GM12878 (cell line): ENCODE data around the gene ZNF548. TPM values are rescaled to one million over a fixed set of nuclear protein-coding genes. Genes with fewer than 3 reads are reported as not detected.

Source experiments
- ATAC-seq: fragments of 200-7000 bp; cut with Tn5 transposase; 3 replicates; pipeline ENCODE4 v1.9.1; 2020; ENCODE audit warnings: mild to moderate bottlenecking, moderate library complexity
- BruUV-seq: library from RNA; stranded (reverse); fragments of 400-500 nt; replicated peaks from 2 replicates; lab custom pipeline; 2021; lab: Mats Ljungman, UMichigan
- CTCF ChIA-PET: fragments of 300-600 bp; sonication (Branson Sonifier 250); formaldehyde crosslinking; extraction: SDS; loops from one replicate; lab custom pipeline; 2021; ENCODE audit warnings: inconsistent platforms; lab: Yijun Ruan, JAX
- POLR2A ChIA-PET: fragments of 350-600 bp; formaldehyde crosslinking; extraction: SDS; loops from one replicate; lab custom pipeline; 2021; ENCODE audit warnings: inconsistent platforms; lab: Charles Lee
- RAD21 ChIA-PET: fragments of 300-600 bp; sonication (Branson Sonifier 250); formaldehyde crosslinking; loops from one replicate; lab custom pipeline; 2023; ENCODE audit warnings: antibody characterized with exemption; ENCODE audit not compliant: unreplicated experiment; lab: Charles Lee
- SMC1A ChIA-PET: fragments of 300-600 bp; sonication (Branson Sonifier 250); formaldehyde crosslinking; loops from one replicate; lab custom pipeline; 2023; ENCODE audit not compliant: unreplicated experiment, uncharacterized antibody; lab: Charles Lee
- DNase-seq: peaks from one replicate; pipeline ENCODE4 v3.0.0-alpha.2; 2011; ENCODE audit warnings: low read depth, low spot score
- FAIRE-seq: peaks from 3 replicates; lab custom pipeline; 2011; peaks lifted over from hg19 to GRCh38; lab: Jason Lieb, UNC
- H2AFZ ChIP-seq: 2 replicates; pipeline ENCODE4 v1.6.0; 2011; ENCODE audit warnings: low read depth, low read length, control low read depth; ENCODE audit not compliant: control insufficient read depth
- H3K27ac ChIP-seq: 2 replicates; pipeline ENCODE4 v1.5.1; 2011; ENCODE audit warnings: control low read depth; ENCODE audit not compliant: control insufficient read depth, insufficient read depth
- H3K27me3 ChIP-seq, 2 experiments: replicated peaks in 1 of 2; 2 replicates each; pipeline versions ENCODE4 v1.6.0 to v1.6.1; 2011; ENCODE audit warnings: low read length in 1 of 2; ENCODE audit not compliant: control insufficient read depth in 2 of 2, insufficient read depth in 2 of 2
- H3K36me3 ChIP-seq, 2 experiments: 2 replicates each; pipeline ENCODE4 v1.5.1; 2011; ENCODE audit warnings: low read length in 1 of 2; ENCODE audit not compliant: control insufficient read depth in 2 of 2, insufficient read depth in 2 of 2
- H3K4me1 ChIP-seq: 2 replicates; pipeline ENCODE4 v1.6.1; 2011; ENCODE audit warnings: mild to moderate bottlenecking, low read length, moderate library complexity, mixed read lengths; ENCODE audit not compliant: control insufficient read depth, insufficient read depth
- H3K4me2 ChIP-seq: 2 replicates; pipeline ENCODE4 v1.6.0; 2011; ENCODE audit warnings: control low read depth; ENCODE audit not compliant: control insufficient read depth, insufficient read depth
- H3K4me3 ChIP-seq: fragments of 200-600 bp; sonication (generic); 2 replicates; pipeline ENCODE4 v1.5.1; 2016
- H3K79me2 ChIP-seq: 2 replicates; pipeline ENCODE4 v1.6.0; 2011; ENCODE audit warnings: low read length; ENCODE audit not compliant: control insufficient read depth, insufficient read depth
- H3K9ac ChIP-seq: 2 replicates; pipeline ENCODE4 v1.8.0; 2011; ENCODE audit warnings: low read length, control low read depth, mixed read lengths; ENCODE audit not compliant: control insufficient read depth, insufficient read depth
- H3K9me3 ChIP-seq: replicated peaks from 3 replicates; pipeline ENCODE4 v1.5.1; 2011; ENCODE audit warnings: mild to moderate bottlenecking, low read length; ENCODE audit not compliant: control insufficient read depth, insufficient read depth
- H4K20me1 ChIP-seq: 2 replicates; pipeline ENCODE4 v1.6.0; 2011; ENCODE audit not compliant: control insufficient read depth, insufficient read depth
- SPI1 ChIP-seq: IDR thresholded peaks from 2 replicates; pipeline ENCODE4 v1.6.1; 2011; ENCODE audit warnings: low read depth, mild to moderate bottlenecking, low read length, moderate library complexity, borderline replicate concordance; ENCODE audit not compliant: insufficient read depth
- WGBS: methylation state at CpG from one replicate; pipeline ENCODE4 v1.1.6; 2016; ENCODE audit warnings: low lambda C conversion rate; ENCODE audit not compliant: insufficient replicate concordance, insufficient coverage; ENCODE audit errors: missing lambda C conversion rate; 5-methylcytosine and 5-hydroxymethylcytosine counted together
- in situ Hi-C: fragments of 300-500 bp; cut with MboI; formaldehyde crosslinking; loops from 9 replicates; pipeline ENCODE4 v1.14.3; 2018; ENCODE audit warnings: mixed read lengths
- intact Hi-C: fragments of 100-400 bp; cut with micrococcal nuclease; formaldehyde crosslinking; loops from one replicate; pipeline ENCODE4 v1.14.2; 2022; ENCODE audit not compliant: unreplicated experiment
- polyA plus RNA-seq, 11 experiments: library from polyadenylated mRNA; depleted of rRNA in 4 of 11; unstranded in 6 of 11; stranded (reverse) in 5 of 11; fragments of >200 nt; fragmentation: Nextera tagmentation in 4 of 11; fragmentation: Illumina TruSeq in 1 of 11; extraction: Ambion mirVana in 4 of 11; extraction: Trizol in 1 of 11; gene quantifications; 1 replicate in 1 of 11; 2 replicates in 10 of 11; pipeline versions ENCODE4 v1.2.1 to v1.2.3, GENCODE V29; 2011 to 2016; ENCODE audit warnings: inconsistent platforms in 2 of 11, missing spikeins in 2 of 11, low read depth in 1 of 11
- total RNA-seq, 4 experiments: library from RNA; depleted of rRNA in 3 of 4; stranded (reverse); fragments of >200 nt in 3 of 4; fragmentation: Illumina TruSeq in 1 of 4; extraction: Trizol in 1 of 4; gene quantifications; 2 replicates each; pipeline versions ENCODE4 v1.2.1 to v1.2.3, GENCODE V29; 2013 to 2021
- TF ChIP-seq, protein P1 (sequence below): fragments of 450-650 bp; IDR thresholded peaks from 2 replicates; pipeline ENCODE4 v1.6.1; 2016; ENCODE audit warnings: mild to moderate bottlenecking

ZNF548 gene
- total and polyA plus RNA-seq, 10 of the 15 experiments (the other 5 are each of a cell fraction or from before 2014, with no cell fraction given), result 3.9 to 44.8 (median 16.5) TPM

DNA sequence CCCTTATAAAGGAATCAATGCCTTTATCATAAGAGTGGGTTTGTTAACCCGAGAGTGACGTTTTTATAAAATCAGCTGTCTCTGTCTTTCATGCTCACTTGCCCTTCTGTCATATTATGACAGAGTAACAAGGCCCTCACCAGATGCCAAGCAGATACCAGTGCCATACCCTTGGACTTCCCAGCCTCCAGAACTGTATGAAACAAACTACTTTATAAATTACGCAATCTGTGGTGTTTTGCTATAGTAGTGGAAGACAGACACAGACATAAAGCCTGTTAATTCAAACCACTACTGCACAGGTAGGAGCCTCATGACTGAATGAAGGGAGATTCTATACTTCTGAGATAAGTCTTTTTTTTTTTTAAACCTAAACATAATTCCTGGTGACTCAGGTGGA is 62.7 kb downstream of the ZNF548 start:
- no TSS peak for BruUV-seq
- TF ChIP-seq, protein P1, sequence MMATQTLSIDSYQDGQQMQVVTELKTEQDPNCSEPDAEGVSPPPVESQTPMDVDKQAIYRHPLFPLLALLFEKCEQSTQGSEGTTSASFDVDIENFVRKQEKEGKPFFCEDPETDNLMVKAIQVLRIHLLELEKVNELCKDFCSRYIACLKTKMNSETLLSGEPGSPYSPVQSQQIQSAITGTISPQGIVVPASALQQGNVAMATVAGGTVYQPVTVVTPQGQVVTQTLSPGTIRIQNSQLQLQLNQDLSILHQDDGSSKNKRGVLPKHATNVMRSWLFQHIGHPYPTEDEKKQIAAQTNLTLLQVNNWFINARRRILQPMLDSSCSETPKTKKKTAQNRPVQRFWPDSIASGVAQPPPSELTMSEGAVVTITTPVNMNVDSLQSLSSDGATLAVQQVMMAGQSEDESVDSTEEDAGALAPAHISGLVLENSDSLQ, result no peak
- no peak for TF ChIP-seq SPI1
- peaks cover 2% of the 10 kb centered on the region; the same call in 2 of the 3 replicates for H3K9me3 ChIP-seq
- H3K9ac ChIP-seq, result no peak overlapping the region
- SMC1A ChIA-PET, result no interaction called here
- POLR2A ChIA-PET, result no interaction called here
- WGBS, result 98% methylated on average over 3 of the region's 3 CpGs
- no peak overlapping the region for H3K4me3 ChIP-seq
- CTCF ChIA-PET, result no interaction called here
- FAIRE-seq, result no peak
- no peak overlapping the region for H3K4me2 ChIP-seq
- intact Hi-C loops (no loop called here), in situ Hi-C loops (no loop called here)
- no peaks in the 10 kb centered on the region for H3K27me3 ChIP-seq
- no peak overlapping the region for H3K27ac ChIP-seq
- no peaks in the 10 kb centered on the region for H3K36me3 ChIP-seq
- H3K79me2 ChIP-seq, result no peaks in the 10 kb centered on the region
- H2AFZ ChIP-seq, result no peak overlapping the region
- no peak for ATAC-seq
- RAD21 ChIA-PET, result no interaction called here
- H3K4me1 ChIP-seq, result no peaks in the 10 kb centered on the region
- DNase-seq, result no peak
- H4K20me1 ChIP-seq, result no peaks in the 10 kb centered on the region

Other genes starting within 250 kb of the ZNF548 start
Only the 7 nearest of the 23 such genes appear.
- 9.0 and 9.5 TPM in 2 replicates for gene ZNF543, start 69.4 kb upstream of the ZNF548 start, total RNA-seq (2014; rRNA removed)
- gene ZNF543, start 69.4 kb upstream of the ZNF548 start, total RNA-seq (2014; rRNA removed; fragmentation: Illumina TruSeq; extraction: Trizol), result 8.5 and 8.6 TPM in 2 replicates
- 7.3 and 8.0 TPM in 2 replicates for gene ZNF543, start 69.4 kb upstream of the ZNF548 start, total RNA-seq (2021)
- gene ZNF543, start 69.4 kb upstream of the ZNF548 start, polyA plus RNA-seq (2011; rRNA removed), result 3.4 and 4.5 TPM in 2 replicates
- gene ZNF543, start 69.4 kb upstream of the ZNF548 start, polyA plus RNA-seq (2014; fragmentation: Illumina TruSeq; extraction: Trizol), result 2.4 and 2.7 TPM in 2 replicates
- gene ZNF543, start 69.4 kb upstream of the ZNF548 start, polyA plus RNA-seq (2014; fragmentation: Nextera tagmentation; extraction: Ambion mirVana), result under 1 TPM; 0.53 to 0.74 TPM
- gene ZNF543, start 69.4 kb upstream of the ZNF548 start, polyA plus RNA-seq (2014; rRNA removed), result 3.2 and 3.5 TPM in 2 replicates
- gene ZNF543, start 69.4 kb upstream of the ZNF548 start, polyA plus RNA-seq (2016; fragmentation: Nextera tagmentation; extraction: Ambion mirVana), result 1 to 10 TPM; 3.7 to 4.3 TPM
- gene ZNF304, start 38.6 kb upstream of the ZNF548 start, total RNA-seq (2014; rRNA removed), result 7.3 and 7.4 TPM in 2 replicates
- 9.4 and 9.7 TPM in 2 replicates for gene ZNF304, start 38.6 kb upstream of the ZNF548 start, total RNA-seq (2014; rRNA removed; fragmentation: Illumina TruSeq; extraction: Trizol)
- gene ZNF304, start 38.6 kb upstream of the ZNF548 start, total RNA-seq (2021), result 8.6 and 8.8 TPM in 2 replicates
- 11.6 and 12.1 TPM in 2 replicates for gene ZNF304, start 38.6 kb upstream of the ZNF548 start, polyA plus RNA-seq (2011; rRNA removed)
- gene ZNF304, start 38.6 kb upstream of the ZNF548 start, polyA plus RNA-seq (2014; fragmentation: Illumina TruSeq; extraction: Trizol), result 8.0 and 9.0 TPM in 2 replicates
- gene ZNF304, start 38.6 kb upstream of the ZNF548 start, polyA plus RNA-seq (2014; fragmentation: Nextera tagmentation; extraction: Ambion mirVana), result 1 to 10 TPM; 1.1 to 1.5 TPM
- 5.0 and 5.5 TPM in 2 replicates for gene ZNF304, start 38.6 kb upstream of the ZNF548 start, polyA plus RNA-seq (2014; rRNA removed)
- gene ZNF304, start 38.6 kb upstream of the ZNF548 start, polyA plus RNA-seq (2016; fragmentation: Nextera tagmentation; extraction: Ambion mirVana), result 1 to 10 TPM; 5.0 to 6.6 TPM
- 15.0 and 18.5 TPM in 2 replicates for gene TRAPPC2B, start 26.3 kb upstream of the ZNF548 start, total RNA-seq (2014; rRNA removed)
- 21.9 and 22.2 TPM in 2 replicates for gene TRAPPC2B, start 26.3 kb upstream of the ZNF548 start, total RNA-seq (2014; rRNA removed; fragmentation: Illumina TruSeq; extraction: Trizol)
- gene TRAPPC2B, start 26.3 kb upstream of the ZNF548 start, total RNA-seq (2021), result 8.7 and 10.6 TPM in 2 replicates
- gene TRAPPC2B, start 26.3 kb upstream of the ZNF548 start, polyA plus RNA-seq (2011; rRNA removed), result 24.5 and 29.6 TPM in 2 replicates
- 9.9 and 21.5 TPM in 2 replicates for gene TRAPPC2B, start 26.3 kb upstream of the ZNF548 start, polyA plus RNA-seq (2014; fragmentation: Illumina TruSeq; extraction: Trizol)
- 10 to 100 TPM; 71.0 to 86.4 TPM for gene TRAPPC2B, start 26.3 kb upstream of the ZNF548 start, polyA plus RNA-seq (2014; fragmentation: Nextera tagmentation; extraction: Ambion mirVana)
- 18.5 and 26.6 TPM in 2 replicates for gene TRAPPC2B, start 26.3 kb upstream of the ZNF548 start, polyA plus RNA-seq (2014; rRNA removed)
- gene TRAPPC2B, start 26.3 kb upstream of the ZNF548 start, polyA plus RNA-seq (2016; fragmentation: Nextera tagmentation; extraction: Ambion mirVana), result 10 to 100 TPM; 37.9 to 40.4 TPM
- 4.1 and 4.6 TPM in 2 replicates for gene ZNF547, start 26.3 kb upstream of the ZNF548 start, total RNA-seq (2014; rRNA removed)
- 4.3 and 4.4 TPM in 2 replicates for gene ZNF547, start 26.3 kb upstream of the ZNF548 start, total RNA-seq (2014; rRNA removed; fragmentation: Illumina TruSeq; extraction: Trizol)
- 2.6 and 3.0 TPM in 2 replicates for gene ZNF547, start 26.3 kb upstream of the ZNF548 start, total RNA-seq (2021)
- gene ZNF547, start 26.3 kb upstream of the ZNF548 start, polyA plus RNA-seq (2011; rRNA removed), result 5.6 and 6.0 TPM in 2 replicates
- 1.9 and 2.7 TPM in 2 replicates for gene ZNF547, start 26.3 kb upstream of the ZNF548 start, polyA plus RNA-seq (2014; fragmentation: Illumina TruSeq; extraction: Trizol)
- gene ZNF547, start 26.3 kb upstream of the ZNF548 start, polyA plus RNA-seq (2014; fragmentation: Nextera tagmentation; extraction: Ambion mirVana), result 1 to 10 TPM; 2.3 to 3.5 TPM
- gene ZNF547, start 26.3 kb upstream of the ZNF548 start, polyA plus RNA-seq (2014; rRNA removed), result 2.7 TPM in 2 replicates
- 1 to 10 TPM; 2.7 to 3.7 TPM for gene ZNF547, start 26.3 kb upstream of the ZNF548 start, polyA plus RNA-seq (2016; fragmentation: Nextera tagmentation; extraction: Ambion mirVana)
- gene ZNF17, start 21.3 kb downstream of the ZNF548 start, total RNA-seq (2014; rRNA removed), result 8.5 and 9.9 TPM in 2 replicates
- gene ZNF17, start 21.3 kb downstream of the ZNF548 start, total RNA-seq (2014; rRNA removed; fragmentation: Illumina TruSeq; extraction: Trizol), result 10.7 and 11.3 TPM in 2 replicates
- gene ZNF17, start 21.3 kb downstream of the ZNF548 start, total RNA-seq (2021), result 10.8 and 12.2 TPM in 2 replicates
- gene ZNF17, start 21.3 kb downstream of the ZNF548 start, polyA plus RNA-seq (2011; rRNA removed), result 10.2 and 13.4 TPM in 2 replicates
- gene ZNF17, start 21.3 kb downstream of the ZNF548 start, polyA plus RNA-seq (2014; fragmentation: Illumina TruSeq; extraction: Trizol), result 8.3 and 11.0 TPM in 2 replicates
- 1 to 10 TPM; 4.4 to 4.9 TPM for gene ZNF17, start 21.3 kb downstream of the ZNF548 start, polyA plus RNA-seq (2014; fragmentation: Nextera tagmentation; extraction: Ambion mirVana)
- gene ZNF17, start 21.3 kb downstream of the ZNF548 start, polyA plus RNA-seq (2014; rRNA removed), result 5.3 and 7.4 TPM in 2 replicates
- 1 to 10 TPM; 6.0 to 6.4 TPM for gene ZNF17, start 21.3 kb downstream of the ZNF548 start, polyA plus RNA-seq (2016; fragmentation: Nextera tagmentation; extraction: Ambion mirVana)
- gene ZNF749, start 45.5 kb downstream of the ZNF548 start, total RNA-seq (2014; rRNA removed), result 11.8 and 13.3 TPM in 2 replicates
- gene ZNF749, start 45.5 kb downstream of the ZNF548 start, total RNA-seq (2014; rRNA removed; fragmentation: Illumina TruSeq; extraction: Trizol), result 11.1 and 15.0 TPM in 2 replicates
- gene ZNF749, start 45.5 kb downstream of the ZNF548 start, total RNA-seq (2021), result 14.2 and 16.1 TPM in 2 replicates
- 18.3 and 19.9 TPM in 2 replicates for gene ZNF749, start 45.5 kb downstream of the ZNF548 start, polyA plus RNA-seq (2011; rRNA removed)
- gene ZNF749, start 45.5 kb downstream of the ZNF548 start, polyA plus RNA-seq (2014; fragmentation: Illumina TruSeq; extraction: Trizol), result 10.6 and 16.2 TPM in 2 replicates
- 1 to 10 TPM; 3.1 to 6.0 TPM for gene ZNF749, start 45.5 kb downstream of the ZNF548 start, polyA plus RNA-seq (2014; fragmentation: Nextera tagmentation; extraction: Ambion mirVana)
- gene ZNF749, start 45.5 kb downstream of the ZNF548 start, polyA plus RNA-seq (2014; rRNA removed), result 17.0 and 20.1 TPM in 2 replicates
- 10 to 100 TPM; 19.1 to 20.2 TPM for gene ZNF749, start 45.5 kb downstream of the ZNF548 start, polyA plus RNA-seq (2016; fragmentation: Nextera tagmentation; extraction: Ambion mirVana)
- 0.44 and 0.68 TPM in 2 replicates for gene VN1R1, start 67.3 kb downstream of the ZNF548 start, total RNA-seq (2014; rRNA removed)
- 0.40 and 0.41 TPM in 2 replicates for gene VN1R1, start 67.3 kb downstream of the ZNF548 start, total RNA-seq (2014; rRNA removed; fragmentation: Illumina TruSeq; extraction: Trizol)
- gene VN1R1, start 67.3 kb downstream of the ZNF548 start, total RNA-seq (2021), result 0.35 and 0.49 TPM in 2 replicates
- 0.49 and 0.61 TPM in 2 replicates for gene VN1R1, start 67.3 kb downstream of the ZNF548 start, polyA plus RNA-seq (2011; rRNA removed)
- gene VN1R1, start 67.3 kb downstream of the ZNF548 start, polyA plus RNA-seq (2014; fragmentation: Illumina TruSeq; extraction: Trizol), result 0.37 and 0.95 TPM in 2 replicates
- gene VN1R1, start 67.3 kb downstream of the ZNF548 start, polyA plus RNA-seq (2014; fragmentation: Nextera tagmentation; extraction: Ambion mirVana), result under 1 TPM; 0.07 to 0.13 TPM
- gene VN1R1, start 67.3 kb downstream of the ZNF548 start, polyA plus RNA-seq (2014; rRNA removed), result 0.19 and 0.28 TPM in 2 replicates
- under 1 TPM in 1 of 2 experiments, not detected in 1; 0.17 TPM for gene VN1R1, start 67.3 kb downstream of the ZNF548 start, polyA plus RNA-seq (2016; fragmentation: Nextera tagmentation; extraction: Ambion mirVana)